Posterior vena cava (tissue), 2 donors: ENCODE results near the gene OR2W3. TPM values are rescaled to one million over a fixed set of nuclear protein-coding genes. Genes with fewer than 3 reads are reported as not detected.
"Not testable (repeated sequence)": the region's sequence is repeated elsewhere in the genome, so short reads cannot be mapped to it uniquely, and the experiment has no call there.

Experiments used
- DNase-seq: peaks from one replicate; pipeline ENCODE4 v3.0.0-alpha.2; 2020; ENCODE audit warnings: low spot score
- intact Hi-C, 2 donors: fragments of 100-400 bp; cut with DNase I; formaldehyde crosslinking; loops; one replicate each; pipeline versions ENCODE4 v1.14.1 to v1.14.2; 2022 to 2023
- total RNA-seq, 2 donors: library from RNA; stranded (reverse); fragmentation: NEBNext Ultra II Directional; extraction: Animal tissue kit (Norgen Biotek cat#: 25700); gene quantifications; one replicate each; pipeline ENCODE4 v1.2.1, GENCODE V29; 2021
- donor health status: DM: yes; HTN: yes; CAD: no.
- donor health status: DM: yes; HTN: yes; CAD: no.

OR2W3 gene
- total RNA-seq, 2 donors from 2014 or later: 0.33 to 1.9 TPM

DNA sequence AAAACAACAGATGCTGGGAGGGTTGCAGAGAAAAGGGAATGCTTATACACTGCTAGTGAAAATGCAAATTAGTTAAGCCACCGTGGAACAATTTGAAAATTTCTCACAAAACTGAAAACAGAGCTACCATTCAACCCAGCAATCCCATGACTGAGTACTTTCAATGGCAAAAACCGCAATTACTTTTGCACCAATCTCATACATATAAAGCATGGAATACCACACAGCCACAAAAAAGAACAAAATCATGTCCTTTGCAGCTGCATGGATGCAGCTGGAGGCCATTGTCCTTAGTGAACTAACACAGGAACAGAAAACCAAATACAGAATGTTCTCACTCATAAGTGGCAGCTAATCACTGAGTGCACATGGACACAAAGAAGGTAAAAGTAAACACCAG, 18.4 kb downstream of the OR2W3 start:
- intact Hi-C loops: no loop called here
- no peak for DNase-seq

DNA sequence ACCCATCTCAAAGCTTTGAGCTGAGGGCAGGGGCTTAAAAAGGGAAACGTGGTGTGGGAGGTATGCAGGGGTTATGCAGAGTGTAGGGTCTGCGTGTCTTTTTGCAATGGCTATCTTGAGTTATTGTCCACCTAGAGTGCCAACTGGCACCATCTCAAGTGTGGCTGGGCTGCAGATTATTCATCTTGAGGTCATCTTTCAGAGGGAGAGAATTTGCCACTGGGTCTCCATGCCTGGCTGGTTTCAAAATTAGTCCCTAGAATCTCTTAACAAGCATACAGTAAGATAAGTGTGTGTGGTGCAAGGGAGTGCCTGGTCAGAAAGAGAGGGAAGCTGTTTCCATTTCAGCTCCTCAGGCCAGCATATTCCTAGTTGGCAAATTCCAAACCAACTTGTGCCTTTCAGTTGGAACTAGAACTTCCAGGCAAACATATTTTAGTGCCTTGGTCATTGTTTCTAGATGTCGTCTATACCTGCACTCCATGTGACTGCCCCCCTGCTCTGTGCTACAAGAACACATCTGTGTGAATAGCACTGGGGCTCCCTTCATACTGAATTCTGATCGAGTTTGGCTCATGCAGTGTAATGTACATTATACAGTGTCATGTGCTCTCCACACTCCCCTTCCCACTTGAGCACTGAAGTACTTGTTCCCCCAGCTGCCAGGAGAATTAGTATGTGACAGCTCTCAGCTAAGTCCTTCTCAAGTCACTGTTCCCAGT, 19.7 kb downstream of the OR2W3 start:
- intact Hi-C loops: no loop called here
- DNase-seq: no peak

DNA sequence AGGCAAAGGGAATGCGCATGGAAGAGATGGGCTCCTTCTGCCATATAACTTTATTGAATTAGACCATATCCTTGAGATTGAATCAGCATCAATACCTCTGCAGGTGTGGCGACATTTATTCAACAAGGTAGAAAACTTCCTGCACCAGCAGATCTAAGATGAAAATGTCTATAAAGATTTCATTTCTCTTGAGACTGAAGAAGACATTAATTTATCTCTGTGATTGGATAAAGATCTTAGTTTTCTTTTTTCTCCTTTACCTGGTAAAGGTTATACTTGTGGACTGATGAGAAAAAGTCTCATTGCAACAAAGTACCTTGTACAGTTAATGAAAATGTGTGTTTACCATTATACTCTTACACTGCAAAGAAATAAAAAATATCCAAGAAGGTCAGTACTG, 24.6 kb downstream of the OR2W3 start, which contains the start of gene OR2T8:
TSS of gene OR2T8 (plus strand) at position 301 of the 400 bp plus-strand sequence. CDS start 766 bp downstream, outside the sequence.
- DNase-seq: no peak
- intact Hi-C loops: loop anchor here in 1 of 2 donors (5.0 kb wide), 1 partner anchor 518 kb away; no protein-coding TSS in a partner anchor

DNA sequence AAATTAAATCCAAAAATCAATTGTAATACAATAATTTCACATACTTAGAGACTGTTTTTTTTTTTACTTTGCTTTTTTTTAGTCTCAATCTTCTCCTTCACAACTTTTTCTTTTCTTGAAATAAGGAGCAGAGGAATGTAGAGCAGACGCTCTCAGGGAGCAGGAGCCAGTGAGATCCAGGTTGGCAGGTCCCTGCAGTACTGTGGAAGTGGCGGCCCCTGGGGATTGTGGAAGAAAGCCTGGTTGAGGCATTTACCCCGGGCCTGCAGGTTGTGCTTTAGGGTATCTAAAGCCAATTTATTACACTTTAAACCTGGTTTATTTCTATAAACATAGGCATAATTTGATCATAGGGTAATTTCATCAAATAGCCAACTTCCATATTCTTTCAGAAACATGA, 28.6 kb downstream of the OR2W3 start:
- intact Hi-C loops: loop anchor here in 1 of 2 donors (5.0 kb wide), 1 partner anchor 522 kb away; no protein-coding TSS in a partner anchor
- no peak for DNase-seq

DNA sequence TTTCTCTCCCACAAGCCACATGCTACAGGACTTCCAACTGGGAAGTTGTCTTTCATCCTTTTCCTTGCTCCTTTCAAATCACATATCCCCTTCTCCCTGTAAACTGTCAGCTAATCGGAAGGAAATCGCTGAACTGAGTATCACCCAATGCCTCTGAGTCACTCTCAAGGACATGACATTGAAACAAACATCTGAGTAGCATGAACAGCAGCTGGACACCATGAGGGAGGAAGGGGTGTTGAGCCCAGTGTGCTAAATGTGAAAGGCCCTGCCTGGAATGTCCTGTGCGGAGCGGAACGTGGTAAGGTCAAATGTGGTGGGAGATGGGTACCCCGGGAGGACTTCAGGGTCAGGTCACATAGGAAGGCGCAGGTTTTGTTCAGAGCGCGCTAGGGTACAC, 29.5 kb downstream of the OR2W3 start, which contains the start of gene OR2AJ1:
TSS of gene OR2AJ1 (plus strand) at position 22 of the 400 bp plus-strand sequence. CDS start 8,880 bp downstream, outside the sequence.
- intact Hi-C loops: loop anchor here in 1 of 2 donors (5.0 kb wide), 1 partner anchor 523 kb away; no protein-coding TSS in a partner anchor
- DNase-seq: no peak

DNA sequence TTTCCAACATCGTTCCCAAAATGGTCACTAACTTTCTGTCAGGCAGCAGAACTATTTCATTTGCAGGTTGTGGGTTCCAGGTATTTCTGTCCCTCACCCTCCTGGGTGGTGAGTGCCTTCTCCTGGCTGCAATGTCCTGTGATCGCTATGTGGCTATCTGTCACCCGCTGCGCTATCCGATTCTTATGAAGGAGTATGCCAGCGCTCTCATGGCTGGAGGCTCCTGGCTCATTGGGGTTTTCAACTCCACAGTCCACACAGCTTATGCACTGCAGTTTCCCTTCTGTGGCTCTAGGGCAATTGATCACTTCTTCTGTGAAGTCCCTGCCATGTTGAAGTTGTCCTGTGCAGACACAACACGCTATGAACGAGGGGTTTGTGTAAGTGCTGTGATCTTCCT, 38.6 kb downstream of the OR2W3 start:
- intact Hi-C loops: no loop called here

DNA sequence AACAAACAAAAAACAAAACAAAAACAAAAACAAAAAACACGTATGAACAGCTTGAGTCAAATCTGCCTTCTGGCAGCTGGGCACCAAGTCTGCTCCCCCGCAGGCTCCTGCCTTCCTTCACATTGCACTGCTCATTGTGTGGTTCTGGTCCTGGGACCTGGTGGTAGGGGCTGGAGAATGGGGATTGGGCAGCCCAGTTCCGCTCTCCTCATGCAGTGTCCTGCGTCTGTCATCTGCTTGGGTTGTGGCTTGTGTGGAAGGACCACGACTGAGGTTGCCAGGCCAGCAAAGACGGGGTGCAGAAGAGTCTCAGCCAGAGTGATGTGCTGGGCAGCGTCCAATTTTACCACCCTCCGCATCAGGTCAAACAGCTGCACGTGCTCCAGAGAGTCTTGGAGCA, 40.4 kb downstream of the OR2W3 start:
- intact Hi-C loops: no loop called here
- peak; percentile 24 for DNase-seq

More for the DNA sequence above, 38.6 kb downstream of the OR2W3 start:
- no peak for DNase-seq

DNA sequence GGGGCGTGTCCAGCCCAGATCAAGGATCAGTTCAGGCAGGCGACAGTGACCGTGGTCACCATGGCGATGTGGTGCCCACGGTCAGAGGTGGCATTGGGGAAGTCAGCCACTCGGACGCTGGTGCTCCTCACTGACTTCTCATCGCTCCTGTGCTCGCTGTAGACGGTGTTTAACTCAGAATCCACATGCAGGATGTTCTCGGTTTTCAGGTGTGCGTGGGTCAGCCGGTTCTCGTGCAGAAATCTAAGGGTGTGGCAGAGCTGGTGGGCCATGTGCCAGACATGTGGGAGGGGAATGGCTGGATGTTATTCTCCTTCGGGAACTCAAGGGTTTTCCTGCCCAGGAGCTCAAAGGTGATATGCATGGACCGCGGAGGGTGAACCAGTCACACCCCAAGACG, 41.0 kb downstream of the OR2W3 start:
- peak; percentile 75 for DNase-seq
- intact Hi-C loops: no loop called here

DNA sequence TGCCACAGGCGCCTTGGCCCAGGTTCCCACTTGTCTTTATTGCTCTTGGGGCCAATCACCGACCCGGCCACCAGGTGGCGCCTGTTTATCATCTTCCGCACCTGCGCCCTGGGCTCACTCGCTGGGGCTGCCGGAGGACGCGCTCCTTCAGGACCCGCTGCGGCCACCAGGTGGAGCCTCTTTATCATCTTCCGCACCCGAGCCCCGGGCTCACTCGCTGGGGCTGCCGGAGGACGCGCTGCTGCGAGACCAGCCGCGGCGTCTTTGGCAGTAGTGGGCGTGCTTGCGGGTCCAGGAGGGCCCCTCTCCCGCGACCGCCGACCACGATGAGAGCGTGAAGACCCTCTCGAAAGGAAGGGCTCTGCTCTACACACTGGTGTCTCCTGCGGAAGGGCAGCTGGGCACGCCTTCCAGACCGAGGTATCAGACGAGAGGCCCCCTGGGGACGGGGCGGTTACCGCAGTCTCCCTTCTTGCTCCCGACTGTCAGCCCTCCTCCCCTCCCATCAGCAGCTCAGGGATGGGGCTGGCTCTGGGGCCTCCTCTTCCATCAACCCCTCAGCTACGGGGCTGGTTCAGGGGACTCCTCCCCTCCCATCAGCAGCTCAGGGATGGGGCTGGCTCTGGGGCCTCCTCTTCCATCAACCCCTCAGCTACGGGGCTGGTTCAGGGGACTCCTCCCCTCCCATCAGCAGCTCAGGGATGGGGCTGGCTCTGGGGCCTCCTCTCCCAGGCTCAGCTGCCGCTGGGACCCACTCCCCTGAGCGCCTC, 41.8 kb downstream of the OR2W3 start:
- peak; percentile 92 for DNase-seq
- intact Hi-C loops: not testable (repeated sequence)

DNA sequence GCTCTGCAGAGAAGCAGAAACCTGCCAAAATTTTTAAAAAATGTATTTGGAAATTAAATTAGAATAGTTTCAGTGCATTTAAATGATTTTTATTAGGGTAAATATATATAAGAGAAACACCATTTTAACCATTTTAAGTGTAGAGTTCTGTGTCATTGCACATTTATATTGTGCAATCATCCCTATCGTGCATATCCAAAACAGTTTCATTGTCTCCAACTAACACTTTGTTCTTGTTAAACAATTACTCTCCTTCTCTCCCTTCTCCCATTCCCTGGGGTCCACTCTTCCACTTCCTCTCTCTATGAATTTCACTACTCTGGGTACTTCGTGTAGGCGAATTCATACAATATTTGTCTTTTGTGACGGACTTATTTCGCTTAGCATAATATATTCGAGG, 47.2 kb downstream of the OR2W3 start:
- DNase-seq: no peak

More for the DNA sequence above, 47.2 kb downstream of the OR2W3 start:
- intact Hi-C loops: loop anchor here in 1 of 2 donors (10.0 kb wide), 1 partner anchor 588 kb away; no protein-coding TSS in a partner anchor

Other genes starting within 250 kb of the OR2W3 start
- not detected for gene OR13G1, start 215.8 kb upstream of the OR2W3 start, total RNA-seq
- not detected for gene OR6F1, start 178.9 kb upstream of the OR2W3 start, total RNA-seq
- gene OR14K1, start 157.0 kb upstream of the OR2W3 start, total RNA-seq: not detected
- gene OR14A2, start 147.4 kb upstream of the OR2W3 start, total RNA-seq: not detected
- not detected for gene OR1C1, start 135.0 kb upstream of the OR2W3 start, total RNA-seq
- not detected for gene OR14A16, start 71.5 kb upstream of the OR2W3 start, total RNA-seq
- gene OR11L1, start 53.7 kb upstream of the OR2W3 start, total RNA-seq: not detected
- gene TRIM58, start 38.4 kb upstream of the OR2W3 start, total RNA-seq: 1 to 10 TPM; 1.4 to 4.1 TPM
- not detected for gene OR2T8, start 24.7 kb downstream of the OR2W3 start, total RNA-seq
- not detected for gene OR2AJ1, start 29.3 kb downstream of the OR2W3 start, total RNA-seq
- not detected for gene OR2L8, start 53.3 kb downstream of the OR2W3 start, total RNA-seq
- not detected for gene OR2AK2, start 69.6 kb downstream of the OR2W3 start, total RNA-seq
- gene OR2L5, start 118.1 kb downstream of the OR2W3 start, total RNA-seq: not detected
- gene OR2L2, start 134.5 kb downstream of the OR2W3 start, total RNA-seq: under 1 TPM; 0.09 to 0.10 TPM
- not detected for gene OR2L3, start 151.2 kb downstream of the OR2W3 start, total RNA-seq
- gene OR2L13, start 199.6 kb downstream of the OR2W3 start, total RNA-seq: not detected
- gene OR2M5, start 249.6 kb downstream of the OR2W3 start, total RNA-seq: not detected